DMS114 treated with DMSO at 0.1 percent for 48 hours (cell line): ENCODE measurements around the gene AURKB.
"Not testable (repeated sequence)": the region's sequence is repeated elsewhere in the genome, so short reads cannot be mapped to it uniquely, and the experiment has no call there.

Source experiments
- DNase-seq: peaks from one replicate; lab custom pipeline; 2025; ENCODE audit not compliant: unreplicated experiment; lab: John Stamatoyannopoulos, UW

The AURKB gene

GRCh38 chr17:8189041-8189710, 21.2 kb downstream of the AURKB start:
- no peak for DNase-seq

- no peak for DNase-seq
These were observed 22.0 kb downstream of the AURKB start for GRCh38 chr17:8188263-8188839.

DNA sequence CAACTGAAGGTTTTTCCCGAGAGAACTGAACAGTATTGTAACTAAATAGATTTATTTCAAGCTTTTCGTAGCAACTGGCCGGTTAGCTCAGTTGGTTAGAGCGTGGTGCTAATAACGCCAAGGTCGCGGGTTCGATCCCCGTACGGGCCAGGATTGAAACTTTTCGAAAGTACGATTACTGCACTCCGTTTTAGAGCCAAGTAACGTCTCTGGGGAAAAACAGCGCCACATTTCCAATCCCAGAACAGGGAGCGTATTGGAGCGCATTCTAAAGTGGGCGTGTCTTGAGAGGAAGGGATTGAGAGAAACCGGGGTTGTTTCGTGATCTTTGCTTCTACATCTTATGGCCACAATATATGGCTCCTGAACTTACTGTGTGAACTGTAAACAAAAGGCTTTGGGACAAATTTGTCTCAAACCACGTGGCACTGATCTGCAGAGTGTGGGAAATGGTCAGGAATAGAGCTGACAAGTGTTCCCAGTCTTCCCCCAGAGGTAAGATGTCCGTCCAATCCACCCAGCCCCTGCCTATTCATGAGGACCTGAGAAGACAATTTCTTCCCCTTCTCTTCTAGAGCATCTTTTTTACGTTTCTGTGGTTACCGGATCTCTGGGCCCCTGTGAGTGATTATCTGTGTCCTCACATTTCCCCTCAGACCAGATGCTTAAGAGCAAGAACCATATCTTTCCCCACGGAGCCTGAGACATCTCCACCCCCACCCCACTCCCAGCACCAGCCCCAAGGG, 22.7 kb downstream of the AURKB start:
- DNase-seq = peak; percentile 98

- peak; percentile 94 for DNase-seq
These were observed 23.4 kb downstream of the AURKB start for GRCh38 chr17:8186787-8187516.

DNA sequence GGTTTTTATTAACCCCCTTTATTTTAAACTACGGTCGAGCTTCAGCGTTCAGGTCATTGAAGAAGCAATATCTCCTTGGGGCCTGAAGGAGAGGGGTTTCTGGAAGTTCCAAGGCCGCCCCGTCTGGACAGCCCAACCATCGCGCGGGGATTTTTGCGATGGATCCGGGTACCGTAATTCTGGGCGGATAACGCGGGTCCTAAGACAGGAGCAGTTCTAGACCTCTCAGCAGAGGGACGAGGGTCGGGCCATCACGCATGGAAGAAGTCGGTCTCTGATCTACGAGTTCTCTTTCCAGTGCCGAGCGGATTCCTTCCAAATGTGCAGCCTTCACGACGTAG, 24.0 kb downstream of the AURKB start:
- no peak for DNase-seq

DNA sequence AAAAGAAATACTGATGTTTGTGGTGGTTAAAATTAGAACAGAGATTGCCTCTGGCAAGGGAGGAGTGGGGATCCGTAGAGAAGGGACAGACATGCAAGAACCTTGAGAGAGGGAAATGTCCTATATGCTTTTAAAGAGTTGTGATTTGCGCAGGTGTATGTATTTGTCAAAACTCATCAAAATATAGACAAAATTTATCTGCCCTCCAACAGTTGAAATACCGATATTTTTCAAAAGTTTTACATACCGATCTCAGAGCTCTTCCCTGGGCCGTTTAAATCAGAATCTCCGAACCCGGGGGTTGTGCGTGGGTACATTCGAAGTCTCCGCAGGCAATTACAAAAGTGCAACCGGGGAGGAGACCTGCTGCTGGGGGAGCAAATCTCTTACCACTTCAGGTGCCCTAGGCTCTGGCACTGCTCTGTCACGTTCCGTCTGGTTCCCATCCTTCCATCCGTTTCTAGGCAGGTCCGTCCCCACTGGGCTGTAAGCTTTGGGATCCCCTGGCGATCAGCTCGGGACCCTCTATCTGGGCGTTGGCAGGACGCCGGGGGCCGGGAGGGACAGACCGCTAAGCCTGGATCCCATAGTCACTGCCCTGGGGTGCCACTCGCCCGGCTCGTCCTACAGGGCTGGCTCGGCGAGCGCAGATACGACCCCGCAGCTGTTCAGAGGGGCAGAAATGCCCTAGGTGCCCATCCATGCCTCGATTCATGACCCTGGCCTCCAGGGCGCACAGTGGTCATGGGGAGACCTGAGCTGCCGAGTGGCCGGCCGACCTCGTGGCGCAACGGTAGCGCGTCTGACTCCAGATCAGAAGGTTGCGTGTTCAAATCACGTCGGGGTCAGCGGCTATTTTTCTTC, 24.6 kb downstream of the AURKB start:
- DNase-seq = peak; percentile 71

DNA sequence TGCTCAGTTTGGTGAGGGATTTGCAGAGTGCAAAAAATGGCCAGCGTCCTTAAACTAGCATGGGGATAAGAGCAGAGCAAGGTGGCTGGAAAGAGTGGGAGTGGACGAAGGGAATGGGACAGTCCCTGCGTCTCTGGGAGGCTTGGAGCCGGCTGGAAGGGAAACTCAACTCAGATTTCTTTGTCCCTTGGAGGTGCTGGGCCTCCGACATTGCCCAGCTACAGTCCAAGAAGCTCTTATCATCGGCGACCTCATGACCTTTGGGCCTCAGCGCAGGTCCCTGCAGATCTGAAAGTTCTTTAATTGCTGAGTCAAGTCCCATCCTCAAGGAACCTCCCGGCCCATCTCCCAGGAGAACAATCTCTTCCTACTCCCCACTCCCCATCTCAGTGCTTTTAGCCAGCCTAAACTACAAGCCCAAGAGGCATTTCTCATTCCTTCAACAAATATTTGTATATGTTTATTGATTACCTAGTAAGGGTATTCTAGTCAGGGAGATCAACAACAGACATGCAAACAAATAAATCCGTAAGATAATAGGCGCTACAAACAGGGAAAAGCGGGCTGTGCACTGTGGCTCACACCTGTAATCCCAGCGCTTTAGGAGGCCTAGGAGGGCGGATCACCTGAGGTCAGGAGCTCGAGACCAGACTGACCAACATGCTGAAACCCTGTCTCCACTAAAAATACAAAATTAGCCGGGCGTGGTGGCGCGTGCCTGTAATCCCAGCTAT, 33.2 kb downstream of the AURKB start:
- no peak for DNase-seq

DNA sequence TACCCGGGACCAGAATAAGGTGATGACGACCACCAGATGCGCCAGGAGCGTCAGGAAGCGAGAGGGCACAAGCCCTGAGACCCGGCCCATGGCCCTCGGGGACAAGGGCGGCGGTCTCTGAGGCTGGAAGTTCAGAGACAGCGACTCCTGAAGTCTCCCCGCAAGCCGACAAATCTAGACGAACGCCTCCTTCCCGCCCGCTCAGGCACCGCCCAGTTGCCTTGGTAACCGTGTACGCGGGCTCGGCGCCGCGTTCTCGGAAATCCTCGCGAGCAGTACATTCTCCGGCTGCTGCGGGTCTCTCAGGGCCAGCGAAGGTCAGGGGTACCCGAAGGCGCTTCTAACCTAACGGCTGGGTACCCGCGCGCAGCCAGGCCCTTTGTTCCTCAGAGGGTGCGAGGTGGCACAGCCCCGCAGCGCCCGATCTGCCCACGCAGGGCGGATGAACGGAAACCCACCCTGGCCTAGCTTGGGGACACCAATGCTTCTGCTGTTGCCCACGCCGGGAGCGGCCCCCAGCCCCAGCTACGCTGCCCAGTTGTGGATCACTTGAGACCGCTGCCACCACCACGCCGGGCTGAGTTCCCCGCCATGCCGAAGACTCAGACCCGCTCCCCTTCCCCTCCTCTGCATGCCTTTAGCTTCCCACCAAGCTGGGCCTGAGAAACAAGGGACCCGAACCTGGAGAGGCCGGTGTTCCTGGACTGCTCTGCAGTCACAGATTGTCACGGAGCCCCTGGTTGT, 34.0 kb downstream of the AURKB start, which contains the start of gene TMEM107:
TMEM107 (minus strand) TSS at position 184 of the 744 bp plus-strand sequence; CDS start at position 90, 94 bp downstream.
- peak; percentile 78 for DNase-seq

GRCh38 chr17:8175795-8176196, 34.6 kb downstream of the AURKB start:
- peak; percentile 60 for DNase-seq

- no peak for DNase-seq
These were observed 36.5 kb downstream of the AURKB start for GRCh38 chr17:8173871-8174322.

GRCh38 chr17:8173056-8173870, 37.1 kb downstream of the AURKB start:
- DNase-seq = peak; percentile 94

GRCh38 chr17:8170186-8170585, 40.2 kb downstream of the AURKB start:
- DNase-seq = not testable (repeated sequence)

DNA sequence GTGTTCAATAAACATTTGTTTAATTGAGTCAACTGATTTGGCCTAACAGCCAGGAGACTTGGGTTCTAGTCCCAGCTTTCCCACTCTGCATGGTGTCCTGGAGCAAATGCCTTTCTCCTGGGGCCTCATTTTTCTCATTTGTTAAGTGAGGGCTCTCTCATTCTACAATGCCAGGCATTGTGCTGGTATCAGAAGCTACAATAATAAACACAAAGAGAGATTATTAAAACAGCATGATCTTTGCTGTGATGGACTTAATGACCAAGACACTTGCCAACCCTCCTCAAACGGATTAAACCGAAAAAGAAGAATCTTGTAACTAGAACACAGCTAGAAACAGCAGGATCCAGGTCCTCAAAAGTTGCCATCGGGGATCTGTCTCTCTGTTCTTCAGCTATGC, 42.8 kb downstream of the AURKB start:
- DNase-seq = no peak

- DNase-seq = no peak
These were observed 43.6 kb downstream of the AURKB start for GRCh38 chr17:8166731-8167130.

DNA sequence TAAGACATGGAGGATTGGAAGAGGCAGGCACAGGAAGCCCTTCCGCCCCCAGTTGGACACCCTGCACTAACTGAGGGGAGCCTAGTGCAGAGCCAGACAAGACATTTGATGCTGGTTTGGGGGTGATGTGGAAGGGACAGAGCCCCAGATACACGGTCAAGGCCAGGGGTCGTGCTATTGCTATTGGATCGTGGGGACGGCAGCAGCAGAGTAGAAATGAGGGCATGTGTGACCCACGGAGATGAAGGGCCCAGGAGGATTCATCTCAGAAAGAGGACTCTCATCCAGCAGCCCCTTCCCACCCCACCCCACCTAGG, 45.6 kb downstream of the AURKB start:
- DNase-seq = no peak

- no peak for DNase-seq
These were observed 46.2 kb downstream of the AURKB start for GRCh38 chr17:8163978-8164814.
